HEK293T (cell line): ENCODE data around the gene LHX2.

Source experiments
- CTCF ChIA-PET: fragments of 350-600 bp; formaldehyde crosslinking; extraction: SDS; loops from one replicate; lab custom pipeline; 2021; ENCODE audit warnings: antibody characterized with exemption, inconsistent platforms; lab: Yijun Ruan, JAX
- POLR2A ChIA-PET: fragments of 350-600 bp; formaldehyde crosslinking; extraction: SDS; loops from one replicate; lab custom pipeline; 2020; ENCODE audit warnings: antibody characterized with exemption, inconsistent platforms; lab: Yijun Ruan, JAX
- DNase-seq: peaks from one replicate; pipeline ENCODE4 v3.0.0; 2012; ENCODE audit warnings: mixed read lengths; ENCODE audit errors: extremely low spot score
- ARNT ChIP-seq: fragments of 450-650 bp; IDR thresholded peaks from 2 replicates; pipeline ENCODE4 v1.6.1; 2017; ENCODE audit warnings: mild to moderate bottlenecking
- BHLHE40 ChIP-seq: fragments of 450-650 bp; IDR thresholded peaks from 2 replicates; pipeline ENCODE4 v1.6.1; 2016; ENCODE audit warnings: mild to moderate bottlenecking, moderate library complexity, borderline replicate concordance
- CTBP1 ChIP-seq: fragments of 450-650 bp; IDR thresholded peaks from 2 replicates; pipeline ENCODE4 v1.6.1; 2016; ENCODE audit warnings: borderline replicate concordance
- ELF4 ChIP-seq: fragments of 450-650 bp; IDR thresholded peaks from 2 replicates; pipeline ENCODE4 v1.6.1; 2017; ENCODE audit warnings: antibody characterized with exemption
- FOXA1 ChIP-seq: fragments of 450-650 bp; IDR thresholded peaks from 2 replicates; pipeline ENCODE4 v1.6.1; 2016; ENCODE audit warnings: mild to moderate bottlenecking
- FOXK2 ChIP-seq: fragments of 450-650 bp; IDR thresholded peaks from 2 replicates; pipeline ENCODE4 v1.6.1; 2016; ENCODE audit warnings: mild to moderate bottlenecking
- FOXM1 ChIP-seq: fragments of 450-650 bp; IDR thresholded peaks from 2 replicates; pipeline ENCODE4 v1.6.1; 2017; ENCODE audit warnings: mild to moderate bottlenecking, borderline replicate concordance
- HDGF ChIP-seq: fragments of 450-650 bp; IDR thresholded peaks from 2 replicates; pipeline ENCODE4 v1.6.1; 2017; ENCODE audit warnings: antibody characterized with exemption, borderline replicate concordance
- L3MBTL2 ChIP-seq: fragments of 450-650 bp; conservative IDR thresholded peaks from 2 replicates; pipeline ENCODE4 v1.6.1; 2016; ENCODE audit warnings: mild to moderate bottlenecking
- LEF1 ChIP-seq: fragments of 450-650 bp; IDR thresholded peaks from 2 replicates; pipeline ENCODE4 v1.6.1; 2017; ENCODE audit warnings: mild to moderate bottlenecking, borderline replicate concordance
- NFRKB ChIP-seq: fragments of 450-650 bp; IDR thresholded peaks from 2 replicates; pipeline ENCODE4 v1.6.1; 2016; ENCODE audit warnings: mild to moderate bottlenecking, moderate library complexity
- SP1 ChIP-seq: fragments of 450-650 bp; IDR thresholded peaks from 2 replicates; pipeline ENCODE4 v1.6.1; 2017
- SUZ12 ChIP-seq: fragments of 450-650 bp; IDR thresholded peaks from 2 replicates; pipeline ENCODE4 v1.6.1; 2016; ENCODE audit warnings: mild to moderate bottlenecking
- TARDBP ChIP-seq: fragments of 450-650 bp; IDR thresholded peaks from 2 replicates; pipeline ENCODE4 v1.6.1; 2016
- ZNF384 ChIP-seq: fragments of 450-650 bp; IDR thresholded peaks from 2 replicates; pipeline ENCODE4 v1.6.1; 2016
- TF ChIP-seq, protein P1 (sequence below): fragments of 450-650 bp; IDR thresholded peaks from 2 replicates; pipeline ENCODE4 v1.6.1; 2016

The LHX2 gene

DNA sequence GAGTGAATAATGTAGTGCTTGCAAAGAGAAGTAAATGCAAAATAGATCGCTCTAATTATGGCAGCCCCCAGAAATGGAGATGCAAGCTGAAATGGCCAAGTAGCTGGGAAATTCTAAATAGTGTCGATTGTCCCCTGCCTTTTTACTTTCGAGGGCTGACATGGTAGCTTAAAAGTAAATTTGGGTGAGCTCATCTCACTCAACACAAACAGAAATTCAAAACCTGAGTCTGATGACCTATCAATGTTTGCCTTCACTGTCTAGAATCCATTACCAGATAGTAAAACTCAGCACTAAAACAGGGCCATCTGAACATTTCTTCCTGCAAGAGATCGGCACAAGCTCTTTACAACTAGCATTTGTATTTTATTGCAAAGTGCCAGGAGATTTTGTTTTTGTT, 7.0 kb upstream of the LHX2 start:
- no peak for TF ChIP-seq ELF4
- TF ChIP-seq L3MBTL2, result no peak
- TF ChIP-seq NFRKB, result no peak
- no peak for TF ChIP-seq ARNT
- no peak for TF ChIP-seq FOXA1
- no peak for TF ChIP-seq LEF1
- no peak for TF ChIP-seq SP1
- TF ChIP-seq HDGF, result no peak
- TF ChIP-seq SUZ12, result no peak
- no peak for TF ChIP-seq FOXK2
- no peak for TF ChIP-seq TARDBP
- TF ChIP-seq ZNF384, result no peak
- TF ChIP-seq, protein P1, sequence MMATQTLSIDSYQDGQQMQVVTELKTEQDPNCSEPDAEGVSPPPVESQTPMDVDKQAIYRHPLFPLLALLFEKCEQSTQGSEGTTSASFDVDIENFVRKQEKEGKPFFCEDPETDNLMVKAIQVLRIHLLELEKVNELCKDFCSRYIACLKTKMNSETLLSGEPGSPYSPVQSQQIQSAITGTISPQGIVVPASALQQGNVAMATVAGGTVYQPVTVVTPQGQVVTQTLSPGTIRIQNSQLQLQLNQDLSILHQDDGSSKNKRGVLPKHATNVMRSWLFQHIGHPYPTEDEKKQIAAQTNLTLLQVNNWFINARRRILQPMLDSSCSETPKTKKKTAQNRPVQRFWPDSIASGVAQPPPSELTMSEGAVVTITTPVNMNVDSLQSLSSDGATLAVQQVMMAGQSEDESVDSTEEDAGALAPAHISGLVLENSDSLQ, result no peak
- TF ChIP-seq BHLHE40, result no peak
- no peak for DNase-seq
- CTCF ChIA-PET, result no interaction called here
- POLR2A ChIA-PET, result no interaction called here

DNA sequence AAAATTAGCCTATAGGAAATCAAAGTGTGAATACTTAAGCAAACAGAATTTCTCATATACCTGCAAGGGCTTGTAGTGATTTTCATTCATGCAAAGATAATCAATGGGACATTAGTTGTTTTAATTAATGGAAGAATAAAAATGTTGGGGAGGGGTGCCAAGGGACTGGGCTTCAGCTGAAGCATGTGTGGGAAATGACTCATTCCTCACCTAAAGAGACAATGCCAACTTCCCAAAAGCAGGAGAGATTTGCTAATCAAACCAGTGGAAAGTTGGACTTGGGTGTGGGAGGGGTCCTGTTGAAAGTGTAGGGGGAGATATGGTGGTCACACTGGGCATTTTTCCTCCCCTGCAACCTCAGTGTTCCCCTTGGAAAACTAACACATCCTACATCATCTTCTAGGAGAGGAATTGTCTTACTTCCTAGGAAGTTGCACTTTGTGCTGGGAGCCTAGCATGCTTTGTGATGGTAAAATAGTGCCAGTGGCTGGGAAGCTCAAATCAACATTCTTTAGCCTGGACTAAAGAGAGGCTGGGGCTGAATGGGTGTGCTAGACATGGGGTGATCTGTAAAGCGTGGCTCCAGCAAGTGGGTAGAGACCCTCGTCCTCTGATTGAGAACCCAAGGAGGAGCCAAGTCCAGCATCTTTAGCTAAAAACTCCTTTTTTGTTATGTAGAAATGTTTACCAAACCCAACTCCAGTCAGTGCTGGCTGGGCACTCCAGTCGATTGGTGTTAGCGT, 6.4 kb upstream of the LHX2 start:
- CTCF ChIA-PET, result no interaction called here
- TF ChIP-seq ARNT (no peak), TARDBP (no peak), FOXA1 (no peak), CTBP1 (no peak), ZNF384 (no peak), SUZ12 (no peak), FOXK2 (no peak), SP1 (no peak), L3MBTL2 (no peak), BHLHE40 (no peak), LEF1 (no peak), FOXM1 (no peak), HDGF (no peak)
- TF ChIP-seq, protein P1, result no peak
- DNase-seq, result no peak
- POLR2A ChIA-PET, result no interaction called here

DNA sequence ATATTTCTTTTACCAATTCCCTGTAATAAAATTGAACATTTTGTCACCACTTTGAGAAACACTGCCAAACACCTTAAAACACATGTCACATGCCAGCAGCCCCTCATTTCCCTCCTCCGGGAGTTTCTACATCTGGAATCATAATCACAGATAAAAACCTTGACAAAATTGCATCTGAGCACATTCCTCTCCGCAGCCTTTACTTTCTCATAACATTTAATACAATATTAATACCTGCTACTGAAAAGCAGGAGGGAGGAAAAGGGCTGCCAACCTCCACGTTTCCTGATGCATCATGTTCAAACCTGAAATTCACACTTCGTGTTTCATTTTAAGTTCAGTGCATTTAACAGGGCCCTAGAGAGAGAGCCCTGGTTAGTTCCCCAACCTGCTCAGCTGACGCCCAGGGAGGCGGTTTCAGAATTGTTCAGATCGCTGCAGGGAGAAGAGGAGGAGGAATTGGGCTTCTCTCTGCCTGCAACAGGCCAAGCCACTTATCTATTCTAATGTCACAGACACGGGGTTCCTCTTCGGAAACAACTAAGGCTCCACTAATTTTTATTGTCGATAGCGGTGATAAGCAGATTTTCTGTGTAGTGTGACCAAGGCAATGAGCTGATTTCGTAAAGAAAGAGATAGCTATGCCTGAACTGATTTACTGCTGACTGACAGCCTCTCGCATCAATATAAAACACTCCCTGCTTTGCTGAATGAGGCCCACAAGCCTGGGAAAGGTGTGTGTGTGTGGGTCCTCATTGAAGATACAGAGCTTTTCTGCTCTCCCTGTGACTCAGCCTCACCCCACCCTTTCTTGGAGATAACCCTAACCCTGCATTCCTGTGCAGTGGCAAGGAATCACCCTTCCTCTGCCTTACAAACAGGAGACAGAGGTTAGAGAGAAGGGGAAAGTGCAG, 4.9 kb upstream of the LHX2 start:
- DNase-seq, result no peak
- POLR2A ChIA-PET, result no interaction called here

DNA sequence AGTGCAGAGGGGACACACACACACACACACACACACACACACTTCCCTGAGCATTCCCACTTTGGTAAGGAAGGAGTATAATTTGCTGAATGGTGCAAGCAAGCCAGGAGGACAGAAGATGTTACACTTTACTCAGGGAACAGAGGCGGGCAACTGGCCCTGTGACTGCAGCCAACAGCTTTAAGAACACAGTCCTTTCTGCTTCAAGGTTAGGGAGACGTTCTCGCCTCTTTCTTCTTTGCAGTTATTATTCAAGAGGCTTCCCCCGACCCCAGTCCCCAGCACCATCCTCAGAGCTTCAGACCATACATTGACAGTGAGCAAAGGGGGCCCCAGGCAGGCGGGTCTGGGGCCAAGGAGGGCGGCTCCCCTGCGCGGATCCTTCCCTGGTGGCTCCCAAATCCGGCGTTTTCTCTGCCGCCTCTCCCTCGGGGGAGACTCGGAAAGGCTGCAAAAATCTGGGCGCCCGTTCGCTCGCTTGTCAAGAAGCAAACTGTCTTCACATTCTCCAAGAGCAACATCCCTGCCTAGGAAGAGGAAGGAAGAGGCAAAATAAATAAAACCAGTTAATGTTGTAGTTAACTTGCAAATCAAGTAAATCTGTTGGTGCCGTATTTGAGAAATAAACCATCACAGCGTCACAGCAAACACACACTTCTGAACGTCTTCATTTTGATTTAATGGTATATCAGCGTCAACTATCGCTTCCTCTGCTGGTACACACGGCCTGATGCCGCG, 3.8 kb upstream of the LHX2 start:
- TF ChIP-seq CTBP1 (no peak), FOXK2 (no peak), LEF1 (no peak), NFRKB (no peak), FOXM1 (no peak)
- TF ChIP-seq, protein P1, result no peak
- ChIA-PET POLR2A (no interaction called here), CTCF (no interaction called here)
- DNase-seq, result no peak

More for the DNA sequence above, 4.9 kb upstream of the LHX2 start:
- CTCF ChIA-PET, result no interaction called here
- TF ChIP-seq, protein P1, result peak; percentile 82
- TF ChIP-seq NFRKB, result no peak

DNA sequence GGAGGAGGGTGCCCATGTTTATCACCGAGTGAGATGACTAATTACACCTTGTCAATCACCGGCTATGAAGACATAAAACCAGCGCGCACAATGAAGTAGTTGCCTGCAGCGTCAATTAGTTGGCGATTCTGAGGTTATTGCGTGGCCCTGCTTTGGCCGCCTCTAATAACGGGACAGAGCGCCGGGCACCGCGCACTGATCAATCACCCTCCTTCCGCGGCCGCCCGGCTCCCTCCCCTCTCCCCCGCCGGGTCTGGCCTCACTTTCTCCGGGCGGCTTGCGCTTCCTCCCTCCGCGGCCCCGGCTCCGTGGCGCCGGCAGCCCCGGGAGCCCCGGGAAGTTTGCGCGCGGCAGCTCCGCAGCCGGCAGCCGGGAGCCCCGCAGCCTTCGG, 3.3 kb upstream of the LHX2 start:
- POLR2A ChIA-PET, result no interaction called here
- no peak for DNase-seq
- TF ChIP-seq, protein P1, result peak; percentile 86
- TF ChIP-seq BHLHE40, result no peak
- TF ChIP-seq L3MBTL2, result no peak
- no peak for TF ChIP-seq ARNT
- no peak for TF ChIP-seq FOXK2
- CTCF ChIA-PET, result no interaction called here
